ENCODE measurements around the gene ERC1. TPM values are rescaled to one million over a fixed set of nuclear protein-coding genes. Genes with fewer than 3 reads are reported as not detected.

ERC1 gene
- polyA plus RNA-seq, 1 donor from 2014 or later, result 7.1 TPM

DNA sequence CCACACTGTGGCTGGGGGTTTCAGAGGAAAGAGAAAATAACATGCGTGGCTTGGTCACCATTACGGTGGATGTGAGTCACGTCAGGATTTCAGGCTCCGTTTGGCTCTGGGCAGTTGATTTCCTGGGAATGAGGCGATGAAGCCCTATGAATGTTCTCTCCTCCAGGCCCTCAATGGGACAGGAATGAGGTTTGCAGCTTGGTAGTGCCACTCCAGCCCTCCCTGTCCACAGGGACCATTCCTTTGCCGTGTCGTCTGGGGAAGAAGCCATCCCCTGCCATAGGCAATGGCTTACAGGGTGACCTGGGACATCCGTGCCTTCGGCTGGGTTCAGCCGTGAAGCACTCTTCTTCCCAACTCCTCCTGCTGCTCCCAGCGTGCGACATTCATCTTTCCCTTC lies 508.3 kb downstream of the ERC1 start:
- Histone ChIP-seq H3K4me2 (ENCODE audit: low read length) (no peak overlapping the region), H3K36me3 (ENCODE audit: insufficient read depth, low read length) (no peaks in the 10 kb centered on the region), H3K9me2 (ENCODE audit: insufficient read depth, low read length) (no peaks in the 10 kb centered on the region), H3F3A (ENCODE audit: insufficient read depth, low read length, poor library complexity, severe bottlenecking) (no peaks in the 10 kb centered on the region), H3K4me3 (ENCODE audit: low read length) (no peak overlapping the region), H3K27ac (ENCODE audit: low read length) (no peak overlapping the region), H4K20me1 (ENCODE audit: insufficient read depth) (no peaks in the 10 kb centered on the region), H3K79me2 (replicated peaks; ENCODE audit: insufficient read depth, low read length) (no peaks in the 10 kb centered on the region), H3K9ac (ENCODE audit: low read length) (no peak overlapping the region), H3K9me3 (ENCODE audit: low read length) (no peaks in the 10 kb centered on the region), H2AFZ (ENCODE audit: low read depth, low read length) (no peak overlapping the region), H3K27me3 (ENCODE audit: insufficient read depth, low read depth, low read length) (no peaks in the 10 kb centered on the region)
- TF ChIP-seq, protein P1, sequence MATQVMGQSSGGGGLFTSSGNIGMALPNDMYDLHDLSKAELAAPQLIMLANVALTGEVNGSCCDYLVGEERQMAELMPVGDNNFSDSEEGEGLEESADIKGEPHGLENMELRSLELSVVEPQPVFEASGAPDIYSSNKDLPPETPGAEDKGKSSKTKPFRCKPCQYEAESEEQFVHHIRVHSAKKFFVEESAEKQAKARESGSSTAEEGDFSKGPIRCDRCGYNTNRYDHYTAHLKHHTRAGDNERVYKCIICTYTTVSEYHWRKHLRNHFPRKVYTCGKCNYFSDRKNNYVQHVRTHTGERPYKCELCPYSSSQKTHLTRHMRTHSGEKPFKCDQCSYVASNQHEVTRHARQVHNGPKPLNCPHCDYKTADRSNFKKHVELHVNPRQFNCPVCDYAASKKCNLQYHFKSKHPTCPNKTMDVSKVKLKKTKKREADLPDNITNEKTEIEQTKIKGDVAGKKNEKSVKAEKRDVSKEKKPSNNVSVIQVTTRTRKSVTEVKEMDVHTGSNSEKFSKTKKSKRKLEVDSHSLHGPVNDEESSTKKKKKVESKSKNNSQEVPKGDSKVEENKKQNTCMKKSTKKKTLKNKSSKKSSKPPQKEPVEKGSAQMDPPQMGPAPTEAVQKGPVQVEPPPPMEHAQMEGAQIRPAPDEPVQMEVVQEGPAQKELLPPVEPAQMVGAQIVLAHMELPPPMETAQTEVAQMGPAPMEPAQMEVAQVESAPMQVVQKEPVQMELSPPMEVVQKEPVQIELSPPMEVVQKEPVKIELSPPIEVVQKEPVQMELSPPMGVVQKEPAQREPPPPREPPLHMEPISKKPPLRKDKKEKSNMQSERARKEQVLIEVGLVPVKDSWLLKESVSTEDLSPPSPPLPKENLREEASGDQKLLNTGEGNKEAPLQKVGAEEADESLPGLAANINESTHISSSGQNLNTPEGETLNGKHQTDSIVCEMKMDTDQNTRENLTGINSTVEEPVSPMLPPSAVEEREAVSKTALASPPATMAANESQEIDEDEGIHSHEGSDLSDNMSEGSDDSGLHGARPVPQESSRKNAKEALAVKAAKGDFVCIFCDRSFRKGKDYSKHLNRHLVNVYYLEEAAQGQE (IDR thresholded peaks at IDR 0.05; ENCODE audit: borderline replicate concordance), result no peak
- TF ChIP-seq EZH2 (IDR thresholded peaks at IDR 0.05; ENCODE audit: borderline replicate concordance, insufficient read depth, low read length, poor library complexity, severe bottlenecking), result no peak
- TF ChIP-seq SMC3 (conservative IDR thresholded peaks at IDR 0.05; ENCODE audit: poor library complexity), result no peak
- TF ChIP-seq CTCF (IDR thresholded peaks at IDR 0.05; ENCODE audit: poor library complexity, severe bottlenecking), result no peak
- TF ChIP-seq MXI1 (conservative IDR thresholded peaks at IDR 0.05; ENCODE audit: poor library complexity, severe bottlenecking), result no peak
- no peak for TF ChIP-seq POLR2AphosphoS5 (IDR thresholded peaks at IDR 0.05)
- TF ChIP-seq EP300 (conservative IDR thresholded peaks at IDR 0.05; ENCODE audit: poor library complexity, severe bottlenecking), result no peak
- TF ChIP-seq TAF1 (IDR thresholded peaks at IDR 0.05; ENCODE audit: low read depth), result no peak
- TF ChIP-seq RAD21 (conservative IDR thresholded peaks at IDR 0.05), result no peak

DNA sequence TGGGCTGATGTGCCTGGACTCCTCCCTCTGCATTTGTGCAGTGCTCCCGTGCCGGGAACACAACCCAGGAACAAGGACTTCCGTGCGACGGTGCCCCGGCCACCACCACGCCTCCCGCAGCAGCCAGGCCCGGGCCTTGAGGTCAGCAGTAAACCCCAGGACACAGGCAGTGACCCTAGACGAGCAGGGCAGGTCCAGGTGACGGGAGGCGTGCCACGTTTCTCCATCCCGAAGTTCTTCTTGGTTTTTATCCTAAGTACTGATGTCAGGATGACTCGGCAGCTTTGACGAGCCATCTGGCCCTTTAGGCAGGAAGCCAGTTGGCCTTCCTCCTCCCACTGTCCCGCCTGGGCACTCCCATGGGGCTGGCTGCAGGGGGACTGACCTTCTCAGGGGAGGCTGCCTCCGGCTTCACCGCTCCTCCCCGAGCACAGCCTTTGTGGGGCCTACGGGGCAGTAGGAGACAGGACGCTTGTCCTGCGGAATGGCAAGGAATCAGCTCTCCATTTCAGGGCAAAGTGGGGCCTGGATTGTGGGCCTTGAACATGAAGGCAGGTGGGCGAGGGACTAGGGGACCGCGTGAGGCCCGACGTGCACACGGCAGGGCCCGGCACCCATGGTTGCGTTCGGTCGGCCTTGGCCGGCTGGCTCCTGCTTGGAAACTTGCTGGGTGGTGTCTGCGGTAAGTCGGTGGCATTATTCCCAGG lies 509.2 kb downstream of the ERC1 start:
- Histone ChIP-seq H3K4me2 (ENCODE audit: low read length) (no peak overlapping the region), H3K79me2 (replicated peaks; ENCODE audit: insufficient read depth, low read length) (no peaks in the 10 kb centered on the region), H3K27ac (ENCODE audit: low read length) (no peak overlapping the region), H3K9me2 (ENCODE audit: insufficient read depth, low read length) (no peaks in the 10 kb centered on the region), H2AFZ (ENCODE audit: low read depth, low read length) (no peak overlapping the region), H3K27me3 (ENCODE audit: insufficient read depth, low read depth, low read length) (no peaks in the 10 kb centered on the region), H3K9me3 (ENCODE audit: low read length) (no peaks in the 10 kb centered on the region), H3K4me3 (ENCODE audit: low read length) (no peak overlapping the region), H4K20me1 (ENCODE audit: insufficient read depth) (no peaks in the 10 kb centered on the region), H3K9ac (ENCODE audit: low read length) (no peak overlapping the region), H3F3A (ENCODE audit: insufficient read depth, low read length, poor library complexity, severe bottlenecking) (no peaks in the 10 kb centered on the region), H3K36me3 (ENCODE audit: insufficient read depth, low read length) (no peaks in the 10 kb centered on the region)
- TF ChIP-seq CTCF (IDR thresholded peaks at IDR 0.05; ENCODE audit: poor library complexity, severe bottlenecking) (no peak), EZH2 (IDR thresholded peaks at IDR 0.05; ENCODE audit: borderline replicate concordance, insufficient read depth, low read length, poor library complexity, severe bottlenecking) (no peak), POLR2AphosphoS5 (IDR thresholded peaks at IDR 0.05) (no peak), SMC3 (conservative IDR thresholded peaks at IDR 0.05; ENCODE audit: poor library complexity) (no peak), TAF1 (IDR thresholded peaks at IDR 0.05; ENCODE audit: low read depth) (no peak), RAD21 (conservative IDR thresholded peaks at IDR 0.05) (no peak), MXI1 (conservative IDR thresholded peaks at IDR 0.05; ENCODE audit: poor library complexity, severe bottlenecking) (no peak), EP300 (conservative IDR thresholded peaks at IDR 0.05; ENCODE audit: poor library complexity, severe bottlenecking) (no peak)
- TF ChIP-seq, protein P1 (IDR thresholded peaks at IDR 0.05; ENCODE audit: borderline replicate concordance), result no peak

Data from neural cell (in vitro differentiated cells).